Endothelial cell (in vitro differentiated cells): ENCODE measurements around the gene MMP14. TPM values are rescaled to one million over a fixed set of nuclear protein-coding genes. Genes with fewer than 3 reads are reported as not detected.

ENCODE experiments used
- DNase-seq: peaks from one replicate; pipeline ENCODE4 v3.0.0; 2021; ENCODE audit warnings: low spot score
- H3K27ac Mint-ChIP-seq: one replicate; pipeline ENCODE4 v1.8.0; 2021; ENCODE audit warnings: mixed read lengths, inconsistent platforms; ENCODE audit not compliant: unreplicated experiment
- H3K27me3 Mint-ChIP-seq: one replicate; pipeline ENCODE4 v1.8.0; 2021; ENCODE audit warnings: mild to moderate bottlenecking, moderate library complexity, mixed read lengths, inconsistent platforms; ENCODE audit not compliant: unreplicated experiment
- H3K36me3 Mint-ChIP-seq: one replicate; pipeline ENCODE4 v1.8.0; 2021; ENCODE audit warnings: mild to moderate bottlenecking, low read depth, mixed read lengths, inconsistent platforms; ENCODE audit not compliant: unreplicated experiment
- H3K4me1 Mint-ChIP-seq: one replicate; pipeline ENCODE4 v1.8.0; 2021; ENCODE audit warnings: mild to moderate bottlenecking, mixed read lengths, inconsistent platforms; ENCODE audit not compliant: unreplicated experiment
- H3K4me3 Mint-ChIP-seq: one replicate; pipeline ENCODE4 v1.8.0; 2021; ENCODE audit warnings: mild to moderate bottlenecking, mixed read lengths, inconsistent platforms; ENCODE audit not compliant: unreplicated experiment
- H3K9me3 Mint-ChIP-seq: one replicate; pipeline ENCODE4 v1.8.0; 2021; ENCODE audit warnings: mixed read lengths, inconsistent platforms; ENCODE audit not compliant: unreplicated experiment
- total RNA-seq: library from RNA; stranded (reverse); fragmentation: NEBNext Ultra II Directional; extraction: Animal tissue kit (Norgen Biotek cat#: 25700); gene quantifications from one replicate; pipeline ENCODE4 v1.2.1, GENCODE V29; 2021; ENCODE audit not compliant: unreplicated experiment
- TF ChIP-seq, protein P1 (sequence below): fragments of 200-600 bp; sonication (generic); IDR thresholded peaks from one replicate; pipeline ENCODE4 v1.5.0; 2021; ENCODE audit warnings: antibody characterized with exemption; ENCODE audit not compliant: unreplicated experiment

Gene MMP14
- total RNA-seq, 1 donor from 2014 or later: 819 TPM

GRCh38 chr14:22865424-22866405, 29.3 kb downstream of the MMP14 start:
- Mint-ChIP-seq H3K4me1 (peaks cover 10% of the 10 kb centered on the region), H3K27me3 (peaks cover 2% of the 10 kb centered on the region), H3K36me3 (no peaks in the 10 kb centered on the region), H3K27ac (no peak overlapping the region), H3K9me3 (no peaks in the 10 kb centered on the region), H3K4me3 (no peak overlapping the region)
- DNase-seq: peak; percentile 30
- TF ChIP-seq, protein P1, sequence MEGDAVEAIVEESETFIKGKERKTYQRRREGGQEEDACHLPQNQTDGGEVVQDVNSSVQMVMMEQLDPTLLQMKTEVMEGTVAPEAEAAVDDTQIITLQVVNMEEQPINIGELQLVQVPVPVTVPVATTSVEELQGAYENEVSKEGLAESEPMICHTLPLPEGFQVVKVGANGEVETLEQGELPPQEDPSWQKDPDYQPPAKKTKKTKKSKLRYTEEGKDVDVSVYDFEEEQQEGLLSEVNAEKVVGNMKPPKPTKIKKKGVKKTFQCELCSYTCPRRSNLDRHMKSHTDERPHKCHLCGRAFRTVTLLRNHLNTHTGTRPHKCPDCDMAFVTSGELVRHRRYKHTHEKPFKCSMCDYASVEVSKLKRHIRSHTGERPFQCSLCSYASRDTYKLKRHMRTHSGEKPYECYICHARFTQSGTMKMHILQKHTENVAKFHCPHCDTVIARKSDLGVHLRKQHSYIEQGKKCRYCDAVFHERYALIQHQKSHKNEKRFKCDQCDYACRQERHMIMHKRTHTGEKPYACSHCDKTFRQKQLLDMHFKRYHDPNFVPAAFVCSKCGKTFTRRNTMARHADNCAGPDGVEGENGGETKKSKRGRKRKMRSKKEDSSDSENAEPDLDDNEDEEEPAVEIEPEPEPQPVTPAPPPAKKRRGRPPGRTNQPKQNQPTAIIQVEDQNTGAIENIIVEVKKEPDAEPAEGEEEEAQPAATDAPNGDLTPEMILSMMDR: no peak

DNA sequence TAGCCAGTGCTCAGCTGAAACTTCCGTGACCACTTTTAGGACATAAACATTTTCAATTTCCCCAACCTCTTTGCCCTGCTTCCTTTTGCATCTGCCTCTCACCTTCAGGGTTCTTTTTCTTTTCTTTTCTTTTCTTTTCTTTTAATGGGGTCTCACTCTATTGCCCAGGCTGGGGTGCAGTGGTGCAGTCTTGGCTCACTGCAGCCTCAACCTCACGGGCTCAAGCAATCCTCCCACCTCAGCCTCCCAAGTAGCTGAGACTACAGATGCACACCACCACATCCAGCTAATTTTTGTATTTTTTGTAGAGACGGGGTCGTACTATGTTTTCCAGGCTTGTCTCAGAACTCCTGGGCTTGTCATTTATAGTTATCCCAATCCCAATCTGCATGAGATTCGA, 30.5 kb downstream of the MMP14 start:
- Mint-ChIP-seq H3K27ac (no peak overlapping the region), H3K27me3 (peaks cover 2% of the 10 kb centered on the region), H3K36me3 (no peaks in the 10 kb centered on the region), H3K4me3 (peak overlapping the region; percentile 56), H3K9me3 (no peaks in the 10 kb centered on the region), H3K4me1 (peaks cover 17% of the 10 kb centered on the region)
- no peak for DNase-seq
- TF ChIP-seq, protein P1: no peak

GRCh38 chr14:22870811-22871223, 34.4 kb downstream of the MMP14 start:
- no peaks in the 10 kb centered on the region for H3K9me3 Mint-ChIP-seq
- TF ChIP-seq, protein P1: no peak
- peaks cover 14% of the 10 kb centered on the region for H3K36me3 Mint-ChIP-seq
- H3K4me1 Mint-ChIP-seq: peaks cover 20% of the 10 kb centered on the region
- H3K27ac Mint-ChIP-seq: peak overlapping the region; percentile 99
- DNase-seq: no peak
- H3K4me3 Mint-ChIP-seq: peak overlapping the region; percentile 96
- peaks cover 7% of the 10 kb centered on the region for H3K27me3 Mint-ChIP-seq

DNA sequence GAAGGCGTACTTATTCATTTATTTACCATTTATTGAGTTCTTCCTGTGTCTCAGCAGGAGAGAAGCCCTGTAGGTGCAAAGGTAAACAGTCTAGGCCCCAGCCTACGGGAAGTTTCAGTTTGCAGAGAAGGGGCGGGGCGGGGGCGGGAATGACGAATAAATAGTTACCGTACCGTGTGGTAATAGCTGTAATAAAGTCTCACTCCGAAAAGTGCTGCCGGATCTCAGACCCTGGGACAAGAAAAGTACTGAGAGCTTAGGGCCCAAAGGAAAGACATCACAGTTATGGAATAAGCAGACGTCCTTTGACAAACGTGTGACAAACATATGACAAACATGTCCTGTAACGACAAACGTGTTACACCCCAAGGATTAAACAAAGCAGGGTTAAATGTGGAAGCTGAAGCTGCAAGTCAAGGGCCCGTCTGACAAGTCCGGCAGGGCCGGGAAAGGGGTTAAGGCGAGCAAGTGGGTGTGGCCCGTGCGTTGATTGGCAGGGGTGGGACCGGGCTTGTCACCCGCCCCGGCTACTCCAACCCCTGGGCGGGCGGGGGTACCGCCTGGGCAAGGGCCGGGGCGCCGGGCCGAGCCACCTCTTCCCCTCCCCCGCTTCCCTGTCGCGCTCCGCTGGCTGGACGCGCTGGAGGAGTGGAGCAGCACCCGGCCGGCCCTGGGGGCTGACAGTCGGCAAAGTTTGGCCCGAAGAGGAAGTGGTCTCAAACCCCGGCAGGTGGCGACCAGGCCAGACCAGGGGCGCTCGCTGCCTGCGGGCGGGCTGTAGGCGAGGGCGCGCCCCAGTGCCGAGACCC, 35.0 kb downstream of the MMP14 start, which contains the start of gene LRP10:
Gene LRP10, plus strand, starts transcription at position 517 of the 809 bp plus-strand sequence. CDS start 564 bp downstream, outside the sequence.
- peaks cover 7% of the 10 kb centered on the region for H3K27me3 Mint-ChIP-seq
- peak within 1 kb of the TSS; percentile 99 for H3K27ac Mint-ChIP-seq
- H3K4me1 Mint-ChIP-seq: peaks cover 18% of the 10 kb centered on the region
- peak within 1 kb of the TSS; percentile 96 for H3K4me3 Mint-ChIP-seq
- no peaks in the 10 kb centered on the region for H3K9me3 Mint-ChIP-seq
- peak; percentile 92 for DNase-seq
- TF ChIP-seq, protein P1: no peak
- H3K36me3 Mint-ChIP-seq: peaks cover 17% of the 10 kb centered on the region
